DOHH2 (cell line): ENCODE measurements around the gene SEH1L.

ENCODE experiments used
- EZH2phosphoT487 ChIP-seq: fragments of 200-600 bp; sonication (generic); IDR thresholded peaks from 2 replicates; pipeline ENCODE4 v1.6.1; 2017; ENCODE audit warnings: borderline replicate concordance, mild to moderate bottlenecking, antibody characterized with exemption, low read length, moderate library complexity, mixed read lengths
- TF ChIP-seq, protein P1 (sequence below): fragments of 200-600 bp; sonication (generic); IDR thresholded peaks from one replicate; pipeline ENCODE4 v1.5.1; 2014; ENCODE audit warnings: antibody characterized with exemption, mild to moderate bottlenecking, low read depth, low read length; ENCODE audit not compliant: poor library complexity, severe bottlenecking

DNA sequence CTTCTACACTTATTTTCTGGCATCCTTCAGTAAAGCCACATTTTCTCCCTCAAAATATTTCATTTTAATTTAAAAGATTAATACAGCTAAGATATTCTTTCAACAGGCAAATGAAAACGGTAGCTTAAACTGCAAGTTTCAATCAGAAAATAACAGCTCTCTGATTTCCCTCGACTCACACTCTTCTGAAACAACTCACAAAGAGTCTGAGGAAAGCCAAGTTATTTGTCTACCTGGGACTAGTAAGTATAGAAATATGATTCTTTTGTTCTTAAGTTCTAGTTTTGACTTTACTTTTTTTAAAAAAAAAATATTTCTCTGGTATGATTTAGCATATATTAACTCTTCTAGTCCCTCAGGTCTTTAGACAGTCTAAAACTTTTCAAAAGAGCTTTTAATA lies 70.6 kb downstream of the SEH1L start:
- TF ChIP-seq, protein P1, sequence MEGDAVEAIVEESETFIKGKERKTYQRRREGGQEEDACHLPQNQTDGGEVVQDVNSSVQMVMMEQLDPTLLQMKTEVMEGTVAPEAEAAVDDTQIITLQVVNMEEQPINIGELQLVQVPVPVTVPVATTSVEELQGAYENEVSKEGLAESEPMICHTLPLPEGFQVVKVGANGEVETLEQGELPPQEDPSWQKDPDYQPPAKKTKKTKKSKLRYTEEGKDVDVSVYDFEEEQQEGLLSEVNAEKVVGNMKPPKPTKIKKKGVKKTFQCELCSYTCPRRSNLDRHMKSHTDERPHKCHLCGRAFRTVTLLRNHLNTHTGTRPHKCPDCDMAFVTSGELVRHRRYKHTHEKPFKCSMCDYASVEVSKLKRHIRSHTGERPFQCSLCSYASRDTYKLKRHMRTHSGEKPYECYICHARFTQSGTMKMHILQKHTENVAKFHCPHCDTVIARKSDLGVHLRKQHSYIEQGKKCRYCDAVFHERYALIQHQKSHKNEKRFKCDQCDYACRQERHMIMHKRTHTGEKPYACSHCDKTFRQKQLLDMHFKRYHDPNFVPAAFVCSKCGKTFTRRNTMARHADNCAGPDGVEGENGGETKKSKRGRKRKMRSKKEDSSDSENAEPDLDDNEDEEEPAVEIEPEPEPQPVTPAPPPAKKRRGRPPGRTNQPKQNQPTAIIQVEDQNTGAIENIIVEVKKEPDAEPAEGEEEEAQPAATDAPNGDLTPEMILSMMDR: no peak
- no peak for TF ChIP-seq EZH2phosphoT487
